NCI-H187 treated with DMSO at 0.1 percent for 48 hours (cell line): ENCODE measurements around the gene BTNL9.
"Not testable (repeated sequence)": the region's sequence is repeated elsewhere in the genome, so short reads cannot be mapped to it uniquely, and the experiment has no call there.

Experiments used
- DNase-seq: peaks from one replicate; lab custom pipeline; 2025; lab: John Stamatoyannopoulos, UW

The BTNL9 gene

DNA sequence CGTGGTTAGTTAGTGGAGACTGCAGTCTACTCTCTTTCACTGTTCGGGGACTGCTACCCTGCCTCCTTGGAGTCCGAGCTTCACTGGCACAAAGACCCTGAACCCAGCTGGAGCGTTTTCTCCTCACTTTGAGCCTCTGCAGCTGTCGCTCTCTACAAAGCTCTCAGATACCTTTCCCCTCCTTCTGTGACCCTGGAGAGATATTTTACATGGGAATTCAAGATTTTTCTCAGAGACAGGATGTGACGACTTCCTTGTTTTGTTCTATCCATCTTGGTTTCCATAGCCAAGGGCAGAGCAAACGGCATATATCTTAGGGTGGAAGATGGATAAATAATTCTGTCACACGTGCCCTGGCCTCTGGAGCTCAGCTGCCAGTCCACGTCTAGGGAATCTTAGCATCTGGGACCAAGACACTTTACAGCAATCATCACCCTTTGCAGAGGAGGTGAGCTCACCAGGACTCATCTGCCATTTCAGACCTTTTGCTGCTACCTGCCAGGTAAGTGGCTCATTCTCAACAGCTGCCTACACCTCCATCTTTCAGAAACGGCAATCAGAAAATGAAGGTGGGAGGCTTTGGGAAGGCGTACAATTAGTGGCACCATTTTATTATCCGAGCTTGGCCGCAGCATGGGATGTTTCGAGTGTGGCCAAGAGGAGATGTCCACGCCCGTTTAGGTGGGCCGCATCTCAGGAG, at the start of gene BTNL9:
Gene BTNL9, plus strand, starts transcription at position 336 of the 700 bp plus-strand sequence. CDS start 5,224 bp downstream, outside the sequence.
- DNase-seq, result no peak

GRCh38 chr5:180990882-180991242, 49.2 kb upstream of the BTNL9 start:
- DNase-seq, result no peak

GRCh38 chr5:181001947-181002346, 38.1 kb upstream of the BTNL9 start:
- no peak for DNase-seq

DNA sequence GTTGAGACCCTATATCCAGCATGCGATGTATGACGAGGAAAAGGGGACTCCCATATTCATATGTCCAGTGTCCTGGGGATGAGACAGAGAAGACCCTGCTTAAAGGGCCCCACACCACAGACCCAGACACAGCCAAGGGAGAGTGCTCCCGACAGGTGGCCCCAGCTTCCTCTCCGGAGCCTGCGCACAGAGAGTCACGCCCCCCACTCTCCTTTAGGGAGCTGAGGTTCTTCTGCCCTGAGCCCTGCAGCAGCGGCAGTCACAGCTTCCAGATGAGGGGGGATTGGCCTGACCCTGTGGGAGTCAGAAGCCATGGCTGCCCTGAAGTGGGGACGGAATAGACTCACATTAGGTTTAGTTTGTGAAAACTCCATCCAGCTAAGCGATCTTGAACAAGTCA, 34.3 kb upstream of the BTNL9 start:
- DNase-seq, result no peak

DNA sequence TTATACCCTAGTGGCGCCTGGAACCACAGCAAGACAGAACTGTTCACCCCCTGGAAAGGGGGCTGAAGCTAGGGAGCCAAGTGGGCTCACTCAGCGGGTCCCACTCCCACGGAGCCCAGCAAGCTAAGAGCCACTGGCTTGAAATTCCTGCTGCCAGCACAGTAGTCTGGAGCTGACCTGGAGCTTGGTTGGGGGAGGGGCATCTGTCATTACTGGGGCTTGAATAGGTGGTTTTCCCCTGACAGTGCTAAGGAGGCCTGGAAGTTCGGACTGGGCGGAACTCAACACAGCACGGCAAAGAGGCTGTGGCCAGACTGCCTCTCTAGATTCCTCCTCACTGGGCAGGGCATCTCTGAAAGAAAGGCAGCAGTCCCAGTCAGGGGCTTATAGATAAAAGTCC, 31.9 kb upstream of the BTNL9 start:
- DNase-seq, result no peak

GRCh38 chr5:181010018-181010417, 30.0 kb upstream of the BTNL9 start:
- not testable (repeated sequence) for DNase-seq

DNA sequence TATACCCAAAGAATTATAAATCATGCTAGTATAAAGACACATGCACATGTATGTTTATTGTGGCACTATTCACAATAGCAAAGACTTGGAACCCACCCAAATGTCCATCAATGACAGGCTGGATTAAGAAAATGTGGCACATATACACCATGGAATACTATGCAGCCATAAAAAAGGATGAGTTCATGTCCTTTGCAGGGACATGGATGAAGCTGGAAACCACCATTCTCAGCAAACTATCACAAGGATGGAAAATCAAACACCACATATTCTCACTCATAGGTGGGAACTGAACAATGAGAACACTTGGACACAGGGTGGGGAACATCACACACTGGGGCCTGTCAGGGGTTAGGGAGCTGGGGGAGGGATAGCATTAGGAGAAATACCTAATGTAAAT, 25.4 kb upstream of the BTNL9 start:
- not testable (repeated sequence) for DNase-seq

GRCh38 chr5:181017448-181017847, 22.6 kb upstream of the BTNL9 start:
- not testable (repeated sequence) for DNase-seq

GRCh38 chr5:181020688-181021087, 19.4 kb upstream of the BTNL9 start:
- no peak for DNase-seq

DNA sequence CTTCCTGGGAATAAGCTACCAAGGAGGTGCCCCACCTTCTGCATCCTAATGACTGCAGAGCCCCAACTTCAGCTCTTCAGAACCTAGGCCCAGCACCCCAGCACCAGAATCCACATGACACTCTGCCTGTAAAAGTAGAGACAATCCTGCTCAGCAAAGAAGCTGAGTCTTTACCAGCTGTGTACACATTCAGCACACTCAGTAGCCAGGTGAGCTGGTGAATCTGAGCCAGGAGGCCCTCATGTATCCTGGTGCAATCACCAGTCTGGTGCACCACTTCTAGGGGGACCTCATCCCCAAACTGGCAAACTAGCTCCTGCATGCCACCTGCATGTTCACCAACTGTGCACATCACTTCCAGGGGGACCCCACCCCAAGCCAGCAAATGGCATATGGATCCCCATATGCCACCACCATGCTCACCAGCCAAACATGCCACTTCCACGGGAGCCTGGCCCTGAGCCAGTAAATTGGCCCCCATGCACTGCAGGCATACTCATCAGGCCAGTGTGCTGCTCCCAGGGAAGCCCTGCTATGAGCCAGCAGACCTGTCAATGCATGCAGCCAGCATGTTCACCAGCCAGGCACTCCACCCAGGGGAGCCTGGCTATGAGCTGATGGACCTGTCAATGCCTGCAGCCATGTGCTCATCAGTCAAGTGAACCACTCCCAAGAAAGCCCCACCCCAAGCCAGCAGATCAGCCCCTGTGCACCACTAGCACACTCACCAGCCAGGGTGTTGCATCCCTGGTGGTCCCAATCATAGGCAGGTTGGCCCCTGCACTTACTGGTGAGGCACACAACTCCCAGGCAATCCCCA, 15.6 kb upstream of the BTNL9 start:
- DNase-seq, result no peak

DNA sequence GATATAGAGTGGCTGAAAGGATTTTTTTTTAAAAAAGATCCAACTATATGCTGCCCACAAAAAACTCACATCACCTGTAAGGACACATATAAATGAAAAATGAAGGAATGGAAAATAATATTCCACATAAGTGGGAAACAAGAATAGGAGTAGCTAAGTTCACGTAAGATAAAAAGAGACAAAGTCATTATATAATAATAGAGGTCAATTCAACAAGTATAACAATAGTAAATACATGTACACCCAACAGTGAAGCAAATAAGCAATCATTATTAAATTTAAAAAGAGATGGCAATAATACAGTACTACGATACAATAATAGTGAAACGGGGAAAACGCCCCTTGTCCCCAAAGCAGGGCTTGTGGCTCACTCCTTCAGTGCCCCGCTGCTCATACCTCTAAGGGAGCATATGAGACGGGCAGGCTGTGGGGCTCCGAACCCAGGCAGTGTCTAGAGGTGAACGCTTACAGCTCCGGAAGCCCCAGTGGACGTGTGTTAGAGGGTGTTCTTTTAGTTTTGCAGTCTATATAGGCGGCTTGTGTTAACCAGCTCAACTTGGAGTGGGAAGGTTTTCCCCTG, 12.5 kb upstream of the BTNL9 start:
- no peak for DNase-seq

GRCh38 chr5:181028032-181028819, 11.8 kb upstream of the BTNL9 start:
- DNase-seq, result no peak

GRCh38 chr5:181031716-181032115, 8.3 kb upstream of the BTNL9 start:
- no peak for DNase-seq

- no peak for DNase-seq
These were observed 3.9 kb upstream of the BTNL9 start for GRCh38 chr5:181035991-181036815.

GRCh38 chr5:181036816-181037364, 3.2 kb upstream of the BTNL9 start:
- no peak for DNase-seq

- no peak for DNase-seq
These were observed 2.7 kb upstream of the BTNL9 start for GRCh38 chr5:181037365-181037861.

DNA sequence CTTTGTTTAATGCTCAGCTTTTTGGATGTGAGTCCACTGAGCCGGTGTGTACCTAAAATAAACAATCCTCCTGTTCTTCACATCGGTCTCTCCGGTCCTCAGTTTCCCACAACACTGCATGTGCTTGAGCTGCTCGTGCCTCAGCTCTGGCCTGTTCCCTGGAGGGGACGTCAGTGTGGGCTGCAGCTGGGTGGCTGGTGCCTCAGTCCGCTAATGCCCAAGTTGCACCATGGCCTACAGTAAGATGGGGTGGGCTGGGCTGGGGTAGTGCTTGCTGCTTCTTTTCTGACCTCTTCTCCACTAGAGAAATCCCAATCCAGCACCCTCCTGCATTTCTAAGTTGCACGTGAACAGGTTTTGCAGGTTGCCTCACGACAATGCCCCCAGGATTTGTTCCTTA, 595 bp upstream of the BTNL9 start:
- DNase-seq, result no peak

DNA sequence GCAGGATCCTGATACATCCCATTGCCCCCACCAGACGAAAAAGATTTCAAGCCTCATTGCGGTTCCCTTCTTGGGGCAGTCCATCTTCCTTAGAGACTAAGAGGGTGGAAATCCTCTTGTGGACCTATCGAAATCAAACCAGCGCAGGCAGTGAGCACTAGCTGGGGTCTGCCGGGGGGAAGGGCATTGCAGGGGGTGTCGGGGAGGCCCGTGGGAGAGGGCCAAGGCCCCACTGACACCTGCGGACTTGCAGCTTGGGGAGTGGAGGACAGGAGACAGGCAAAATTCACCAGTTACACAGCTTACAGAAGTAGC, 522 bp downstream of the BTNL9 start:
- DNase-seq, result no peak

- no peak for DNase-seq
These were observed 977 bp downstream of the BTNL9 start for GRCh38 chr5:181041043-181041442.

DNA sequence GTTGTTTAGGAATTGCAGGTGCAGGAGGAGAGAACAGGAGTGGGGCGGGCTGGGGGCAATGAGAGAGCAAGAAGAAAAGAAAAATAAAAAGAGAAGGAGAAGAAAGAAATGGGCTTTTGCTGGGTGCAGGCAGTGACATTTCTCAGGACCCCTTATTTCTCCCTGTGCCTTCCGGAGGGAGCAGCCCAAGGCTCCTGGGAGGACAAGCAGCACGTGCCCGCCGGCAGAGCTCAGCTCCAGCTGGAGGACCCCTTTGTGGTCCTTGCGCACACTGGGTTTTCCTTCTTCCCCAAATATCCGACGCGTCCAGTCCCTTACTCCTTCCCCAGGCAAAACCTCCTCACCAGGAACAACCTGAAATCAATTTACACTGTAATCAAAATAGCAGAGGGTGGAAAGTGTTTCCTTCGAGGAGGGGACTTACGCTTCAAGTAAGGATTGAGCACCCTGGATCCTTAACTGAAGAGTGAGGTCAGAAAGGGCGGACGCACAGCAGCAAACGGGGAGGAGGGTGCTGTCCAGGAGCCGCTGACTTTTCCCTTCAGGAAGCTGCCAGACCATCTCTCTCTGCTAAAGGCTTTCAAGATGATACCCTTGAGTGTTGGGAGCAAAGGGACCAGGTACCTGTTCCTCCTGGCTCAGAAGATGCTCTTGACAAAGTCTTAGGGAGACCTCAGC, 2.1 kb downstream of the BTNL9 start:
- DNase-seq, result no peak

GRCh38 chr5:181042722-181043121, 2.7 kb downstream of the BTNL9 start:
- no peak for DNase-seq
